CD4-positive, alpha-beta T cell (primary cell): ENCODE results near the gene CHAF1A. TPM values are rescaled to one million over a fixed set of nuclear protein-coding genes. Genes with fewer than 3 reads are reported as not detected.
A peak's percentile ranks its signal among the peaks of the same experiment; 100 is the strongest.

Source experiments
- ATAC-seq: fragments of 200-7000 bp; cut with Tn5 transposase; one replicate; pipeline ENCODE4 v1.10.0; 2022; ENCODE audit warnings: mild to moderate bottlenecking; ENCODE audit not compliant: poor library complexity
- CTCF ChIA-PET: fragments of 350-600 bp; sonication (Branson Sonifier 250); formaldehyde crosslinking; loops from one replicate; lab custom pipeline; 2021; ENCODE audit warnings: antibody characterized with exemption, inconsistent platforms; lab: Charles Lee
- POLR2A ChIA-PET: fragments of 350-600 bp; sonication (Branson Sonifier 250); formaldehyde crosslinking; loops from one replicate; lab custom pipeline; 2021; ENCODE audit warnings: antibody characterized with exemption, inconsistent platforms; lab: Charles Lee
- DNase-seq, 14 experiments: peaks; one replicate each; pipeline ENCODE4 v3.0.0-alpha.2; 2013 to 2020; ENCODE audit warnings: mixed read lengths in 2 of 14
- H3K27ac ChIP-seq, 2 donors: one replicate each; pipeline versions ENCODE4 v1.5.1 to v1.7.0; 2013; ENCODE audit warnings: low read length in 2 of 2, low read depth in 1 of 2, mild to moderate bottlenecking in 1 of 2
- H3K27me3 ChIP-seq, 2 experiments: 1 replicate in 1 of 2; 2 replicates in 1 of 2; pipeline versions ENCODE4 v1.6.1 to v1.7.0; 2013; ENCODE audit warnings: low read length in 2 of 2, control low read depth in 1 of 2, mild to moderate bottlenecking in 1 of 2, moderate library complexity in 1 of 2; ENCODE audit not compliant: insufficient read depth in 2 of 2, control insufficient read depth in 1 of 2
- H3K36me3 ChIP-seq: one replicate; pipeline ENCODE4 v1.6.1; 2013; ENCODE audit warnings: low read length, control low read depth; ENCODE audit not compliant: insufficient read depth
- H3K4me1 ChIP-seq: one replicate; pipeline ENCODE4 v1.6.1; 2013; ENCODE audit warnings: low read length, control low read depth; ENCODE audit not compliant: insufficient read depth
- H3K4me3 ChIP-seq: one replicate; pipeline ENCODE4 v1.5.1; 2013; ENCODE audit warnings: mild to moderate bottlenecking, low read length, moderate library complexity
- H3K9me3 ChIP-seq, 2 experiments: 1 replicate in 1 of 2; 2 replicates in 1 of 2; pipeline versions ENCODE4 v1.6.1 to v1.7.0; 2013; ENCODE audit warnings: low read length in 2 of 2, mild to moderate bottlenecking in 2 of 2, control low read depth in 1 of 2, moderate library complexity in 1 of 2; ENCODE audit not compliant: control insufficient read depth in 1 of 2, insufficient read depth in 1 of 2
- H3K27ac Mint-ChIP-seq: one replicate; pipeline ENCODE4 v1.8.0; 2020; ENCODE audit warnings: mixed read lengths
- H3K27me3 Mint-ChIP-seq: one replicate; pipeline ENCODE4 v1.8.0; 2021; ENCODE audit warnings: mixed read lengths
- H3K36me3 Mint-ChIP-seq: one replicate; pipeline ENCODE4 v1.8.0; 2021; ENCODE audit warnings: low read depth, mixed read lengths
- H3K4me1 Mint-ChIP-seq: one replicate; pipeline ENCODE4 v1.8.0; 2021; ENCODE audit warnings: low read depth, mixed read lengths
- H3K4me3 Mint-ChIP-seq: one replicate; pipeline ENCODE4 v1.8.0; 2020; ENCODE audit warnings: mild to moderate bottlenecking, mixed read lengths
- H3K9me3 Mint-ChIP-seq: one replicate; pipeline ENCODE4 v1.8.0; 2020; ENCODE audit warnings: mixed read lengths
- intact Hi-C, 2 experiments: fragments of 100-400 bp; cut with DNase I in 1 of 2; cut with micrococcal nuclease in 1 of 2; formaldehyde crosslinking; loops; one replicate each; pipeline versions ENCODE4 v1.15.1 to v1.9.0; 2023 to 2025; cut with DNase I, micrococcal nuclease
- total RNA-seq, 174 experiments: library from RNA in 2 of 174; stranded (reverse) in 2 of 174; gene quantifications; one replicate each; pipeline ENCODE4 v1.2.3 and lab custom pipeline; 2021 to 2026
- TF ChIP-seq, protein P1 (sequence below): fragments of 200-600 bp; IDR thresholded peaks from one replicate; pipeline ENCODE4 v1.8.0; 2022; ENCODE audit warnings: antibody characterized with exemption, mild to moderate bottlenecking

CHAF1A gene
- total RNA-seq, 2 experiments from 2014 or later, result 27.5 to 27.8 TPM

DNA sequence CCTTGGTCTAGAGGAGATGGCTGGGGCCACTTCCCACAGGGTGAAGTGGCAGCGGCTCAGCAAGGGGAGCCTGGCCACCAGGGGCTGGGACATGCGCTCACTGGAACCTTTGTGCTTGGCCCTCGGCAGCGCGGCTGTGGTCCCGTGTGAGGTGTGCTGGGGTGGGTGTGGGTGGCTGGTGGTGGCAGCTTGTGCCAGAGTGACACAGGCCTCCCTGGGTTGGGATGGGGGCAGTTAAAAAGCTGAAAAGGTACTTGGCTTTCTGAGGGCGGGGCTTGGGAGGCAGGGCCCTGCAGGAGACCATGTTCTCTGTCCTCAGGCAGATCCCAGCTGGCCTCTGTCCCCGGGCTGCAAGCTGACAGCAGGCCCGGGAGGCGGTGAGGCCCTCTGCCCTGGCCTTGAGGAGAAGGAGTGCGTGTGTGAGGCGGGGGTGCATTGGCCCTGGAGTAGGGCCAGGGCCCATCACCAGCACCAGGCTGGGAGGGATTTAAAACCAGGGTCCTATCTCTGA is 41.7 kb upstream of the CHAF1A start:
- no peak overlapping the region for H3K27ac Mint-ChIP-seq
- POLR2A ChIA-PET, result no interaction called here

DNA sequence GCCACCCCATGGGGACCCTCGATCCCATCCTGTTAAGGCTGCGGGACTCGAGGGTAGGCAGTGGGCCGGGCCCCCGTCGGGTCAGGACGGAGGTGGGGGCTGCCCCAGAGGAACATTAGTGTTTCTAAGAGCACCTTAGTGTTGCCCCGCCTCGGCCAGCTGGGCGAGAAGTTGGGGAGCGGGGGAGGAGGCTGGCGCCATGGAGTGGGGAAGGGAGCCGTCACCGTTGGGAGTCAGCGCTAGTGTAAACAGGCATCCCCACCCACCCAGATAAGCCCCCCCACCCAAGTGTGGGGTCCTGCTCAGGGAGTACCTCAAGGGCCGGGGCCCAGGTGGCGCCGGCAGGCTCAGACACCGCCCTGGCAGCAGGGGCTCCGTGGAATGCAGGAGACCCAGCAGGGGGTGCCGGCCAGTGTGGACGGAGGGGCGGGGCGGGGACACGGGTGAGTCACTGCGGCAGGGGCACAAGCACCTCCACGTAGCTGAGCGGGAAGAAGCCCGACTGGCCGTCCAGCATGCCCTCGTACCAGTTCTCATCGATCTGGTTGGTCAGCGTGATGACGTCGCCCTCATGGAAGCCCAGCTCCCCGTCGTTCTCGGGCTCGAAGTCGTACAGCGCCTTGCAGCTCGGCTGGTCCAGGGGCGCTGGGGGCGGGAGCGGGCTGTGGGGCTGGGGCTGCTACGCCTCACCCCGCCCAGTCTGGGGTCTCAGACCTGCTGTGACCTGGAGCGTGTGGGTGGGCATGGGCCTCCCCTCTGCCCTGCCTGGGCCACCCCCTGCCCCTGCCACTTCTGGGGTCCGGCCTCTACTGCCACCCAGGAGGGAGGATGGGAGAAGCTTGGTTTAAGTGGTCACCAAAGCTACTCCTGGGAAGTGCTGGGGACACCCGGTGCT is 41.0 kb upstream of the CHAF1A start:
- H3K4me3 ChIP-seq, result no peak overlapping the region
- H3K27me3 ChIP-seq, result no peaks in the 10 kb centered on the region
- ATAC-seq, result no peak
- no peak overlapping the region for H3K4me3 Mint-ChIP-seq
- ChIA-PET CTCF (interaction anchor here (1.0 kb wide), 1 partner anchor 9 kb away, joined by 3 read pairs; no protein-coding TSS in a partner anchor), POLR2A (interaction anchor here (1.3 kb wide), 1 partner anchor 221 kb away, joined by 3 read pairs; no protein-coding TSS in a partner anchor)
- H3K27me3 Mint-ChIP-seq, result no peaks in the 10 kb centered on the region
- peaks cover 80% of the 10 kb centered on the region for H3K36me3 ChIP-seq
- DNase-seq, result peak in 1 of 14 experiments; percentile 28
- no peak overlapping the region for H3K27ac ChIP-seq
- TF ChIP-seq, protein P1, sequence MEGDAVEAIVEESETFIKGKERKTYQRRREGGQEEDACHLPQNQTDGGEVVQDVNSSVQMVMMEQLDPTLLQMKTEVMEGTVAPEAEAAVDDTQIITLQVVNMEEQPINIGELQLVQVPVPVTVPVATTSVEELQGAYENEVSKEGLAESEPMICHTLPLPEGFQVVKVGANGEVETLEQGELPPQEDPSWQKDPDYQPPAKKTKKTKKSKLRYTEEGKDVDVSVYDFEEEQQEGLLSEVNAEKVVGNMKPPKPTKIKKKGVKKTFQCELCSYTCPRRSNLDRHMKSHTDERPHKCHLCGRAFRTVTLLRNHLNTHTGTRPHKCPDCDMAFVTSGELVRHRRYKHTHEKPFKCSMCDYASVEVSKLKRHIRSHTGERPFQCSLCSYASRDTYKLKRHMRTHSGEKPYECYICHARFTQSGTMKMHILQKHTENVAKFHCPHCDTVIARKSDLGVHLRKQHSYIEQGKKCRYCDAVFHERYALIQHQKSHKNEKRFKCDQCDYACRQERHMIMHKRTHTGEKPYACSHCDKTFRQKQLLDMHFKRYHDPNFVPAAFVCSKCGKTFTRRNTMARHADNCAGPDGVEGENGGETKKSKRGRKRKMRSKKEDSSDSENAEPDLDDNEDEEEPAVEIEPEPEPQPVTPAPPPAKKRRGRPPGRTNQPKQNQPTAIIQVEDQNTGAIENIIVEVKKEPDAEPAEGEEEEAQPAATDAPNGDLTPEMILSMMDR, result no peak
- H3K9me3 Mint-ChIP-seq, result no peaks in the 10 kb centered on the region
- H3K9me3 ChIP-seq, result no peaks in the 10 kb centered on the region
- H3K4me1 Mint-ChIP-seq, result no peaks in the 10 kb centered on the region
- H3K36me3 Mint-ChIP-seq, result peaks cover 18% of the 10 kb centered on the region
- intact Hi-C loops, result no loop called here
- H3K4me1 ChIP-seq, result no peaks in the 10 kb centered on the region
- no peak overlapping the region for H3K27ac Mint-ChIP-seq

More for the DNA sequence above, 41.7 kb upstream of the CHAF1A start:
- ATAC-seq (no peak), DNase-seq (peak in 1 of 14 experiments; percentile 26)
- Mint-ChIP-seq H3K4me3 (no peak overlapping the region), H3K9me3 (no peaks in the 10 kb centered on the region), H3K4me1 (no peaks in the 10 kb centered on the region), H3K36me3 (peaks cover 18% of the 10 kb centered on the region), H3K27me3 (no peaks in the 10 kb centered on the region)
- intact Hi-C loops, result no loop called here
- Histone ChIP-seq H3K9me3 (no peaks in the 10 kb centered on the region), H3K27me3 (no peaks in the 10 kb centered on the region), H3K36me3 (peaks cover 73% of the 10 kb centered on the region), H3K4me1 (no peaks in the 10 kb centered on the region), H3K27ac (no peak overlapping the region), H3K4me3 (no peak overlapping the region)
- TF ChIP-seq, protein P1, result no peak
- CTCF ChIA-PET, result no interaction called here

DNA sequence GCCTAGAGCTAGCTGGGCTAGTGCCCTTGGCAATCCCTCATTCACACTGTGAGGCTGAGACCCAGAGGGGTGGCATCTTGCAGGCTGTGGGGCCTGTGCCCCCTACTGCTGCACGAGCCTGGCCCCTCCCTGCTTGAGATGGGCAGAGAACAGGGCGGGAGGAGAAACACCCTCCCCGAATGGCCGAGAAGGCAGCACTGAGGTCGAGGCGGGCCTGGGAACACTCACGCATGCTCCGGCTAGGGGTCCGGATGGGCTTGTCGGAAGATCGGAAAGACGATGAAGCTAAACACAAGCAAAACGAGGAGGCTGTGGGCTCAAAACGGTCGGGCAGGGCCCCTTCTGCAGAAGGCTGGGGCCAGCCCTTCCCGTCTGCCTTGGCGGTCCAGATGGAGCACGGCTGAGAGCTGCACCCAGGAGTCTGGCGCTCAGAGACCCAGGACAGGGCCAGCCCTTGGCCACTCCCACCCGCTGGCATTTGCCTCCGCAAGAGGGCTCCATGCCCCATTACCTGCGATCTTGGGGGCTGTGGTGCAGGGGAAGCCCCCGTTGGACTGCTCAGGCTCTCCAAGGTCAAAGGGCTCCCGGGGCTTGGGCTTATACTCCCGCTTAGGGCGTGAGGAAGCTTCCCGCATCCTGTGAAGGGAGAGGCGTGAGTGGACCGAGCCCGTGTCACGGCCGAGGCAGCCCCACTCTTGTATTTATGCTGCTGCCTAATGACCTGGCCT is 40.2 kb upstream of the CHAF1A start:
- TF ChIP-seq, protein P1, result no peak
- no peaks in the 10 kb centered on the region for H3K27me3 ChIP-seq
- no peak overlapping the region for H3K27ac ChIP-seq
- ATAC-seq, result no peak
- POLR2A ChIA-PET, result interaction anchor here (1.3 kb wide), 1 partner anchor 222 kb away, joined by 3 read pairs; no protein-coding TSS in a partner anchor
- peaks cover 85% of the 10 kb centered on the region for H3K36me3 ChIP-seq
- no peak overlapping the region for H3K4me3 ChIP-seq
- DNase-seq, result peak in 1 of 14 experiments; percentile 28
- H3K9me3 ChIP-seq, result no peaks in the 10 kb centered on the region
- H3K4me1 Mint-ChIP-seq, result no peaks in the 10 kb centered on the region
- H3K9me3 Mint-ChIP-seq, result no peaks in the 10 kb centered on the region
- H3K27me3 Mint-ChIP-seq, result no peaks in the 10 kb centered on the region
- CTCF ChIA-PET, result interaction anchor here (1.0 to 1.3 kb wide), 2 partner anchors 10 kb away, joined by 3 read pairs; no protein-coding TSS in a partner anchor
- intact Hi-C loops, result no loop called here
- no peak overlapping the region for H3K4me3 Mint-ChIP-seq
- peaks cover under 1% of the 10 kb centered on the region for H3K4me1 ChIP-seq
- no peak overlapping the region for H3K27ac Mint-ChIP-seq
- H3K36me3 Mint-ChIP-seq, result peaks cover 18% of the 10 kb centered on the region
